Measurements from ENCODE around the gene ZFYVE1.
"Not testable (repeated sequence)": the region's sequence is repeated elsewhere in the genome, so short reads cannot be mapped to it uniquely, and the experiment has no call there.

The ZFYVE1 gene

DNA sequence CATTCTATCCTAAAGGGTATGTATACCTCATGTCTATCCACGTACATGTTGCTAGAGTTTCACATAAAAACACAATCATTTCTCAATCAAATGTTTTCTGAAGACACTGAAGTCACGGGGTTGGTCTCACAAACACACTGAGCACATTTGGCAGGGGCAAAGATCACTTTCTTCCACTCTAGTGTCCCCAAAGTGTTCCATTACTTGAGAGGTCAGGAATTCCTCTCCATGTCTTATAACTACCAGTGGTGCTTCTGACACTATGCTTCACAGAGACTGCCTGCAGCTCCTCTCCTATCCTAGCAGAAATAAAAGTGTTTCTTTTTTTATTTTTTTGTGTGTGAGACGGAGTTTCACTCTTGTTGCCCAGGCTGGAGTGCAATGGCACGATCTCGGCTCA, 19.1 kb downstream of the ZFYVE1 start:
- peaks cover 9% of the 10 kb centered on the region for H3K36me3 ChIP-seq (replicated peaks; ENCODE audit: low read depth, low read length)
- H4K20me1 ChIP-seq (ENCODE audit: insufficient read depth, low read length): no peaks in the 10 kb centered on the region; the same call in 1 of the 2 replicates
- no peaks in the 10 kb centered on the region for H3K9me3 ChIP-seq (ENCODE audit: insufficient read depth, low read length)
- H3K27me3 ChIP-seq (ENCODE audit: low read depth, low read length): no peaks in the 10 kb centered on the region
- H3K27ac ChIP-seq (ENCODE audit: low read length): no peak overlapping the region
- no peak overlapping the region for H2AFZ ChIP-seq (ENCODE audit: low read depth, low read length)
- no peak overlapping the region for H3K9ac ChIP-seq (ENCODE audit: low read length)
- H3K4me2 ChIP-seq (ENCODE audit: low read length): no peak overlapping the region
- H3K79me2 ChIP-seq (ENCODE audit: low read length): no peaks in the 10 kb centered on the region
- TF ChIP-seq EZH2phosphoT487 (IDR thresholded peaks at IDR 0.05; ENCODE audit: low read depth): no peak
- TF ChIP-seq, protein P1, sequence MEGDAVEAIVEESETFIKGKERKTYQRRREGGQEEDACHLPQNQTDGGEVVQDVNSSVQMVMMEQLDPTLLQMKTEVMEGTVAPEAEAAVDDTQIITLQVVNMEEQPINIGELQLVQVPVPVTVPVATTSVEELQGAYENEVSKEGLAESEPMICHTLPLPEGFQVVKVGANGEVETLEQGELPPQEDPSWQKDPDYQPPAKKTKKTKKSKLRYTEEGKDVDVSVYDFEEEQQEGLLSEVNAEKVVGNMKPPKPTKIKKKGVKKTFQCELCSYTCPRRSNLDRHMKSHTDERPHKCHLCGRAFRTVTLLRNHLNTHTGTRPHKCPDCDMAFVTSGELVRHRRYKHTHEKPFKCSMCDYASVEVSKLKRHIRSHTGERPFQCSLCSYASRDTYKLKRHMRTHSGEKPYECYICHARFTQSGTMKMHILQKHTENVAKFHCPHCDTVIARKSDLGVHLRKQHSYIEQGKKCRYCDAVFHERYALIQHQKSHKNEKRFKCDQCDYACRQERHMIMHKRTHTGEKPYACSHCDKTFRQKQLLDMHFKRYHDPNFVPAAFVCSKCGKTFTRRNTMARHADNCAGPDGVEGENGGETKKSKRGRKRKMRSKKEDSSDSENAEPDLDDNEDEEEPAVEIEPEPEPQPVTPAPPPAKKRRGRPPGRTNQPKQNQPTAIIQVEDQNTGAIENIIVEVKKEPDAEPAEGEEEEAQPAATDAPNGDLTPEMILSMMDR (IDR thresholded peaks at IDR 0.05; ENCODE audit: low read depth, low read length): no peak
- H3K4me1 ChIP-seq (ENCODE audit: low read length): no peaks in the 10 kb centered on the region
- no peak overlapping the region for H3K4me3 ChIP-seq (ENCODE audit: low read length)

GRCh38 chr14:73004641-73005040, 22.3 kb downstream of the ZFYVE1 start:
- not testable (repeated sequence) for H3K9me3 ChIP-seq (ENCODE audit: insufficient read depth, low read length); H3K36me3 ChIP-seq (replicated peaks; ENCODE audit: low read depth, low read length); H3K9ac ChIP-seq (ENCODE audit: low read length); H3K4me2 ChIP-seq (ENCODE audit: low read length); H4K20me1 ChIP-seq (ENCODE audit: insufficient read depth, low read length); H3K27me3 ChIP-seq (ENCODE audit: low read depth, low read length); H3K79me2 ChIP-seq (ENCODE audit: low read length); H3K4me1 ChIP-seq (ENCODE audit: low read length); H3K4me3 ChIP-seq (ENCODE audit: low read length); H3K27ac ChIP-seq (ENCODE audit: low read length); H2AFZ ChIP-seq (ENCODE audit: low read depth, low read length)

DNA sequence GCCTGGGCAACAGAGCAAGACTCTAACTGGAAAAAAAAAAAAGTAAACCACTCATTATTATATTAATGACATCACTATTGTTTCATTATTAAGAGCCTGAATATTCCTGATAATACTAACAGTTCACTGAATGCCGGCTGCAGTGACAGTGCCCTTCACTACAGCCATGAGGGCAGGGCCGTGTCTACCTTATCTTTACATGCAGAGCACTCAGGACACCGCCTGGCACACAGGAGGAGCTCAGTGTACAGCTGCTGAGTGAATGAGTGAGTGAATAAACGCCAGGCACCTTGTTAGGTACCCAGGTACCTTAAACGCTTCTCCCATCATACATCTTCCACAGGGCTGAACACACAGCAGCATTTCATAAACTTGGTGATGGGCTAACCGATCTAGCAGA, 23.2 kb downstream of the ZFYVE1 start:
- no peak overlapping the region for H3K27ac ChIP-seq (ENCODE audit: low read length)
- no peaks in the 10 kb centered on the region; the same call in 1 of the 2 replicates for H4K20me1 ChIP-seq (ENCODE audit: insufficient read depth, low read length)
- H3K9me3 ChIP-seq (ENCODE audit: insufficient read depth, low read length): no peaks in the 10 kb centered on the region
- H3K9ac ChIP-seq (ENCODE audit: low read length): no peak overlapping the region
- H3K36me3 ChIP-seq (replicated peaks; ENCODE audit: low read depth, low read length): peaks cover 3% of the 10 kb centered on the region
- no peak overlapping the region for H3K4me3 ChIP-seq (ENCODE audit: low read length)
- no peaks in the 10 kb centered on the region for H3K79me2 ChIP-seq (ENCODE audit: low read length)
- no peak overlapping the region for H2AFZ ChIP-seq (ENCODE audit: low read depth, low read length)
- no peak for TF ChIP-seq EZH2phosphoT487 (IDR thresholded peaks at IDR 0.05; ENCODE audit: low read depth)
- TF ChIP-seq, protein P1 (IDR thresholded peaks at IDR 0.05; ENCODE audit: low read depth, low read length): no peak
- no peak overlapping the region for H3K4me2 ChIP-seq (ENCODE audit: low read length)
- peaks cover 6% of the 10 kb centered on the region; the same call in 1 of the 2 replicates for H3K4me1 ChIP-seq (ENCODE audit: low read length)
- no peaks in the 10 kb centered on the region for H3K27me3 ChIP-seq (ENCODE audit: low read depth, low read length)

GRCh38 chr14:73000073-73000472, 26.8 kb downstream of the ZFYVE1 start:
- Histone ChIP-seq H3K9me3 (ENCODE audit: insufficient read depth, low read length) (no peaks in the 10 kb centered on the region), H3K27me3 (ENCODE audit: low read depth, low read length) (no peaks in the 10 kb centered on the region), H3K4me2 (ENCODE audit: low read length) (no peak overlapping the region), H3K4me3 (ENCODE audit: low read length) (no peak overlapping the region), H3K36me3 (replicated peaks; ENCODE audit: low read depth, low read length) (peaks cover 12% of the 10 kb centered on the region), H3K9ac (ENCODE audit: low read length) (no peak overlapping the region), H2AFZ (ENCODE audit: low read depth, low read length) (no peak overlapping the region), H4K20me1 (ENCODE audit: insufficient read depth, low read length) (no peaks in the 10 kb centered on the region; the same call in 1 of the 2 replicates), H3K79me2 (ENCODE audit: low read length) (no peaks in the 10 kb centered on the region), H3K27ac (ENCODE audit: low read length) (no peak overlapping the region), H3K4me1 (ENCODE audit: low read length) (peaks cover 6% of the 10 kb centered on the region; the same call in 1 of the 2 replicates)
- TF ChIP-seq, protein P1 (IDR thresholded peaks at IDR 0.05; ENCODE audit: low read depth, low read length): no peak
- TF ChIP-seq EZH2phosphoT487 (IDR thresholded peaks at IDR 0.05; ENCODE audit: low read depth): no peak

DNA sequence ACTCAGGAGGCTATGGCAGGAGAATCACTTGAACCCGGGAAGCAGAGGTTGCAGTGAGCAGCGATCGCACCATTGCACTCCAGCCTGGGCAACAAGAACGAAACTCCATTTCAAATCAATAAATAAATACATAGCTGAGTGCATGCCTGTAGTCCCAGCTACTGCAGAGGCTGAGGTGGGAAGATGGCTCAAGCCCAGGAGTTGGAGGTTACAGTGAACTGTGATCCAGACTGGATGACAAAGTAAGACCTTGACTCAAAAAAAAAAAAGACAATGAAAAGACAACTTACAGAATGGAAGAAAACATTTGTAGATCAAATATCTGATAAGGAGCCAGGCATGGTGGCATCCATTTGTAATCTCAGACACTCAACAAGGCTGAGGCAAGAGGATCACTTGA, 27.6 kb downstream of the ZFYVE1 start:
- Histone ChIP-seq H3K9me3 (ENCODE audit: insufficient read depth, low read length) (no peaks in the 10 kb centered on the region), H4K20me1 (ENCODE audit: insufficient read depth, low read length) (no peaks in the 10 kb centered on the region; the same call in 1 of the 2 replicates), H3K27me3 (ENCODE audit: low read depth, low read length) (no peaks in the 10 kb centered on the region), H3K79me2 (ENCODE audit: low read length) (no peaks in the 10 kb centered on the region), H3K4me2 (ENCODE audit: low read length) (no peak overlapping the region), H3K4me3 (ENCODE audit: low read length) (no peak overlapping the region), H3K36me3 (replicated peaks; ENCODE audit: low read depth, low read length) (peaks cover 12% of the 10 kb centered on the region), H3K9ac (ENCODE audit: low read length) (no peak overlapping the region), H2AFZ (ENCODE audit: low read depth, low read length) (no peak overlapping the region), H3K27ac (ENCODE audit: low read length) (no peak overlapping the region), H3K4me1 (ENCODE audit: low read length) (peaks cover 6% of the 10 kb centered on the region; the same call in 1 of the 2 replicates)
- no peak for TF ChIP-seq EZH2phosphoT487 (IDR thresholded peaks at IDR 0.05; ENCODE audit: low read depth)
- TF ChIP-seq, protein P1 (IDR thresholded peaks at IDR 0.05; ENCODE audit: low read depth, low read length): no peak
